Breast epithelium (tissue), 4 donors: ENCODE results near the gene RSKR. TPM values are rescaled to one million over a fixed set of nuclear protein-coding genes. Genes with fewer than 3 reads are reported as not detected.

Experiments used
- DNase-seq, 2 donors: peaks; one replicate each; pipeline ENCODE4 v3.0.0-alpha.2; 2019; ENCODE audit warnings: low spot score in 2 of 2
- H3K27ac ChIP-seq, 2 donors: fragments of 200-600 bp; sonication (generic) in 1 of 2; one replicate each; pipeline ENCODE4 v1.5.1; 2016 to 2019; ENCODE audit warnings: mild to moderate bottlenecking in 1 of 2
- H3K27me3 ChIP-seq, 2 donors: fragments of 200-600 bp; sonication (generic) in 1 of 2; one replicate each; pipeline versions ENCODE4 v1.5.1 to v1.6.0; 2017 to 2019; ENCODE audit warnings: control low read depth in 1 of 2, mild to moderate bottlenecking in 1 of 2
- H3K36me3 ChIP-seq: fragments of 200-600 bp; one replicate; pipeline ENCODE4 v1.5.1; 2019
- H3K4me1 ChIP-seq, 2 donors: fragments of 200-600 bp; sonication (generic); one replicate each; pipeline ENCODE4 v1.5.1; 2016 to 2019; ENCODE audit warnings: control low read depth in 1 of 2
- H3K4me3 ChIP-seq, 3 donors: fragments of 200-600 bp; sonication (generic); 1 replicate in 2 of 3; 2 replicates in 1 of 3; pipeline ENCODE4 v1.5.1; 2016 to 2019; ENCODE audit warnings: mild to moderate bottlenecking in 3 of 3, moderate library complexity in 2 of 3
- H3K9me3 ChIP-seq, 2 donors: fragments of 200-600 bp; sonication (generic) in 1 of 2; one replicate each; pipeline ENCODE4 v1.5.1; 2016 to 2019; ENCODE audit warnings: control low read depth in 1 of 2
- CTCF ChIP-seq, 3 donors: fragments of 450-650 bp; IDR thresholded peaks; one replicate each; pipeline ENCODE4 v1.5.1; 2016 to 2017; ENCODE audit warnings: antibody characterized with exemption in 3 of 3, mild to moderate bottlenecking in 3 of 3, moderate library complexity in 3 of 3
- POLR2A ChIP-seq: fragments of 450-650 bp; IDR thresholded peaks from one replicate; pipeline ENCODE4 v1.6.1; 2016; ENCODE audit warnings: antibody characterized with exemption, mild to moderate bottlenecking, moderate library complexity
- POLR2AphosphoS5 ChIP-seq, 3 donors: sonication (generic); formaldehyde crosslinking; IDR thresholded peaks; one replicate each; pipeline ENCODE4 v1.6.1; 2017; ENCODE audit warnings: antibody characterized with exemption in 3 of 3
- intact Hi-C: fragments of 100-400 bp; cut with DNase I; formaldehyde crosslinking; loops from one replicate; pipeline ENCODE4 v1.15.1; 2023; ENCODE audit warnings: low total_unique reads
- total RNA-seq, 3 donors: library from RNA; depleted of rRNA; stranded (reverse); fragments of >200 nt; gene quantifications; one replicate each; pipeline ENCODE4 v1.1.0, GENCODE V29; 2016

RSKR gene
- total RNA-seq, 3 donors from 2014 or later: 9.3 to 11.1 (median 11.0) TPM

GRCh38 chr17:28620010-28620409, 6.0 kb upstream of the RSKR start:
- H3K27me3 ChIP-seq: no peaks in the 10 kb centered on the region
- peaks cover 47% of the 10 kb centered on the region for H3K36me3 ChIP-seq
- DNase-seq: no peak
- no peak overlapping the region for H3K27ac ChIP-seq
- intact Hi-C loops: no loop called here
- H3K4me3 ChIP-seq: no peak overlapping the region
- H3K9me3 ChIP-seq: no peaks in the 10 kb centered on the region
- TF ChIP-seq POLR2A (no peak), CTCF (IDR thresholded peaks at IDR 0.05) (no peak), POLR2AphosphoS5 (IDR thresholded peaks at IDR 0.05) (no peak)
- no peaks in the 10 kb centered on the region for H3K4me1 ChIP-seq

GRCh38 chr17:28618464-28618863, 4.5 kb upstream of the RSKR start:
- Histone ChIP-seq H3K4me1 (no peaks in the 10 kb centered on the region), H3K36me3 (peaks cover 47% of the 10 kb centered on the region), H3K27me3 (no peaks in the 10 kb centered on the region), H3K9me3 (no peaks in the 10 kb centered on the region), H3K4me3 (no peak overlapping the region), H3K27ac (no peak overlapping the region)
- no peak for DNase-seq
- intact Hi-C loops: no loop called here
- TF ChIP-seq POLR2AphosphoS5 (IDR thresholded peaks at IDR 0.05) (no peak), CTCF (IDR thresholded peaks at IDR 0.05) (no peak), POLR2A (no peak)

- Histone ChIP-seq H3K27me3 (no peaks in the 10 kb centered on the region), H3K9me3 (no peaks in the 10 kb centered on the region), H3K4me1 (no peaks in the 10 kb centered on the region), H3K4me3 (no peak overlapping the region), H3K36me3 (peaks cover 27% of the 10 kb centered on the region), H3K27ac (no peak overlapping the region)
- intact Hi-C loops: no loop called here
- no peak for TF ChIP-seq CTCF (IDR thresholded peaks at IDR 0.05)
- TF ChIP-seq POLR2A: no peak
- TF ChIP-seq POLR2AphosphoS5 (IDR thresholded peaks at IDR 0.05): no peak
- no peak for DNase-seq
Observed at GRCh38 chr17:28616281-28616680, 2.3 kb upstream of the RSKR start.

- Histone ChIP-seq H3K27ac (no peak overlapping the region), H3K27me3 (no peaks in the 10 kb centered on the region), H3K4me1 (no peaks in the 10 kb centered on the region), H3K9me3 (no peaks in the 10 kb centered on the region), H3K4me3 (no peak overlapping the region), H3K36me3 (peaks cover 26% of the 10 kb centered on the region)
- no peak for TF ChIP-seq CTCF (IDR thresholded peaks at IDR 0.05)
- TF ChIP-seq POLR2AphosphoS5 (IDR thresholded peaks at IDR 0.05): no peak
- no peak for TF ChIP-seq POLR2A
- intact Hi-C loops: no loop called here
- DNase-seq: no peak
Observed at GRCh38 chr17:28615260-28615940, 1.4 kb upstream of the RSKR start.

- DNase-seq: no peak
- intact Hi-C loops: no loop called here
- Histone ChIP-seq H3K36me3 (peaks cover 21% of the 10 kb centered on the region), H3K4me3 (no peak overlapping the region), H3K27ac (no peak overlapping the region), H3K4me1 (no peaks in the 10 kb centered on the region), H3K9me3 (no peaks in the 10 kb centered on the region), H3K27me3 (no peaks in the 10 kb centered on the region)
- TF ChIP-seq CTCF (IDR thresholded peaks at IDR 0.05) (peak; percentile 16 to 51 (median 48)), POLR2A (no peak), POLR2AphosphoS5 (IDR thresholded peaks at IDR 0.05) (no peak)
Observed at GRCh38 chr17:28612936-28613872, 781 bp downstream of the RSKR start.
